Neural cell (in vitro differentiated cells): ENCODE measurements around the gene GDF9.

Experiments
- EP300 ChIP-seq: fragments of 450-650 bp; conservative IDR thresholded peaks from 2 replicates; pipeline ENCODE4 v1.6.1; 2014; ENCODE audit warnings: antibody characterized with exemption, mild to moderate bottlenecking, moderate library complexity; ENCODE audit not compliant: poor library complexity, severe bottlenecking
- EZH2 ChIP-seq: fragments of 200-600, 300-800 bp; shearing (Covaris generic), sonication (generic); IDR thresholded peaks from 2 replicates; pipeline ENCODE4 v1.6.1; 2014; ENCODE audit warnings: antibody characterized with exemption, low read length, borderline replicate concordance, mild to moderate bottlenecking; ENCODE audit not compliant: insufficient read depth, poor library complexity, severe bottlenecking
- POLR2AphosphoS5 ChIP-seq: IDR thresholded peaks from 2 replicates; pipeline ENCODE4 v1.6.1; 2012
- TAF1 ChIP-seq: IDR thresholded peaks from 2 replicates; pipeline ENCODE4 v1.6.1; 2012; ENCODE audit warnings: low read depth
- TF ChIP-seq, protein P1 (sequence below): fragments of 450-650 bp; IDR thresholded peaks from 2 replicates; pipeline ENCODE4 v1.5.1; 2014; ENCODE audit warnings: antibody characterized with exemption, mild to moderate bottlenecking, moderate library complexity; ENCODE audit not compliant: poor library complexity, severe bottlenecking

DNA sequence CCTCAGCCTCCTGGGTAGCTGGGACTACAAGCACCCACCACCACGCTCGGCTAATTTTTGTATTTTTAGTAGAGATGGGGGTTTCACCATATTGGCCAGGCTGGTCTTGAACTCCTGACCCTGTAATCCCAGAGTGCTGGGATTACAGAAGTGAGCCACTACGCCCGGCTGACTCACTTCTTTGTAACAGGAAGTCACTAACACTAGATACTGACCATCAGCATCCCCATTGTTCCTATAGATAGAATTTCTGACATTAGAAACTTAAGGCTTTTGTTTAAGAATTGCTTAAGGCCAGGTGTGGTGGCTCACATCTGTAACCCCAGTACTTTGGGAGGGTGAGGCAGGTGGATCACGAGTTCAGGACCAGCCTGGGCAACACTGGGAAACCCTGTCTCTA lies 49.4 kb upstream of the GDF9 start:
- TF ChIP-seq POLR2AphosphoS5 (no peak), EZH2 (no peak), TAF1 (no peak), EP300 (no peak)
- TF ChIP-seq, protein P1, sequence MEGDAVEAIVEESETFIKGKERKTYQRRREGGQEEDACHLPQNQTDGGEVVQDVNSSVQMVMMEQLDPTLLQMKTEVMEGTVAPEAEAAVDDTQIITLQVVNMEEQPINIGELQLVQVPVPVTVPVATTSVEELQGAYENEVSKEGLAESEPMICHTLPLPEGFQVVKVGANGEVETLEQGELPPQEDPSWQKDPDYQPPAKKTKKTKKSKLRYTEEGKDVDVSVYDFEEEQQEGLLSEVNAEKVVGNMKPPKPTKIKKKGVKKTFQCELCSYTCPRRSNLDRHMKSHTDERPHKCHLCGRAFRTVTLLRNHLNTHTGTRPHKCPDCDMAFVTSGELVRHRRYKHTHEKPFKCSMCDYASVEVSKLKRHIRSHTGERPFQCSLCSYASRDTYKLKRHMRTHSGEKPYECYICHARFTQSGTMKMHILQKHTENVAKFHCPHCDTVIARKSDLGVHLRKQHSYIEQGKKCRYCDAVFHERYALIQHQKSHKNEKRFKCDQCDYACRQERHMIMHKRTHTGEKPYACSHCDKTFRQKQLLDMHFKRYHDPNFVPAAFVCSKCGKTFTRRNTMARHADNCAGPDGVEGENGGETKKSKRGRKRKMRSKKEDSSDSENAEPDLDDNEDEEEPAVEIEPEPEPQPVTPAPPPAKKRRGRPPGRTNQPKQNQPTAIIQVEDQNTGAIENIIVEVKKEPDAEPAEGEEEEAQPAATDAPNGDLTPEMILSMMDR: no peak
